ENCODE results near the gene LILRB2.
"Not testable (repeated sequence)": the region's sequence is repeated elsewhere in the genome, so short reads cannot be mapped to it uniquely, and the experiment has no call there.

The LILRB2 gene

GRCh38 chr19:54240372-54241336 lies 40.3 kb downstream of the LILRB2 start:
- DNase-seq (ENCODE audit: low spot score), result not testable (repeated sequence)

- DNase-seq (ENCODE audit: low spot score), result not testable (repeated sequence)
Measured at GRCh38 chr19:54239491-54240371, 41.2 kb downstream of the LILRB2 start.

- no peak for DNase-seq (ENCODE audit: low spot score)
Measured at GRCh38 chr19:54233941-54234340, 47.0 kb downstream of the LILRB2 start.

- DNase-seq (ENCODE audit: low spot score), result peak; percentile 96
Measured at GRCh38 chr19:54231077-54231931, 49.6 kb downstream of the LILRB2 start.

GRCh38 chr19:54230031-54230430 lies 50.9 kb downstream of the LILRB2 start:
- DNase-seq (ENCODE audit: low spot score), result no peak

- DNase-seq (ENCODE audit: low spot score), result no peak
Measured at GRCh38 chr19:54229146-54229545, 51.8 kb downstream of the LILRB2 start.

GRCh38 chr19:54224619-54225018 lies 56.3 kb downstream of the LILRB2 start:
- not testable (repeated sequence) for DNase-seq (ENCODE audit: low spot score)

GRCh38 chr19:54223937-54224281 lies 57.0 kb downstream of the LILRB2 start:
- DNase-seq (ENCODE audit: low spot score), result not testable (repeated sequence)

Data from GM03348 (cell line).